Activated CD4-positive, alpha-beta T cell treated with anti-CD3 and anti-CD28 coated beads, Interleukin-2, Interleukin-4, amounts not matched to agents 100 ng/mL and 50 ng/mL, durations not matched to agents 16 hours and 8 hours (primary cell): ENCODE results near the gene GFI1.
"Not testable (repeated sequence)": the region's sequence is repeated elsewhere in the genome, so short reads cannot be mapped to it uniquely, and the experiment has no call there.

ENCODE experiments used
- DNase-seq: peaks from one replicate; pipeline ENCODE4 v3.0.0-alpha.2; 2020; ENCODE audit warnings: low spot score

The GFI1 gene

GRCh38 chr1:92486251-92487077 is at the start of gene GFI1:
Gene GFI1 (minus strand): TSS chr1:92486925. CDS start chr1:92483487, 3,438 bp downstream.
- peak; percentile 75 for DNase-seq

GRCh38 chr1:92532371-92532770 is 45.6 kb upstream of the GFI1 start:
- DNase-seq, result peak; percentile 55

GRCh38 chr1:92531939-92532338 is 45.2 kb upstream of the GFI1 start:
- not testable (repeated sequence) for DNase-seq

GRCh38 chr1:92527670-92528069 is 40.9 kb upstream of the GFI1 start:
- DNase-seq, result no peak

GRCh38 chr1:92524944-92525590 is 38.3 kb upstream of the GFI1 start:
- DNase-seq, result not testable (repeated sequence)

- DNase-seq, result no peak
Measured at GRCh38 chr1:92519043-92519442, 32.3 kb upstream of the GFI1 start.

GRCh38 chr1:92516574-92516973 is 29.8 kb upstream of the GFI1 start:
- no peak for DNase-seq

GRCh38 chr1:92515796-92516201 is 29.1 kb upstream of the GFI1 start:
- DNase-seq, result no peak

- DNase-seq, result no peak
Measured at GRCh38 chr1:92511541-92511940, 24.8 kb upstream of the GFI1 start.

- no peak for DNase-seq
Measured at GRCh38 chr1:92509619-92510018, 22.9 kb upstream of the GFI1 start.

GRCh38 chr1:92505015-92505692 is 18.4 kb upstream of the GFI1 start:
- no peak for DNase-seq

- DNase-seq, result no peak
Measured at GRCh38 chr1:92504291-92505014, 17.7 kb upstream of the GFI1 start.

- DNase-seq, result no peak
Measured at GRCh38 chr1:92503926-92504285, 17.2 kb upstream of the GFI1 start.

- no peak for DNase-seq
Measured at GRCh38 chr1:92503043-92503925, 16.6 kb upstream of the GFI1 start.

GRCh38 chr1:92502247-92502646 is 15.5 kb upstream of the GFI1 start:
- no peak for DNase-seq

- no peak for DNase-seq
Measured at GRCh38 chr1:92500552-92500951, 13.8 kb upstream of the GFI1 start.

GRCh38 chr1:92495392-92496063 is 8.8 kb upstream of the GFI1 start:
- DNase-seq, result no peak

- no peak for DNase-seq
Measured at GRCh38 chr1:92494485-92495141, 7.9 kb upstream of the GFI1 start.

- no peak for DNase-seq
Measured at GRCh38 chr1:92493139-92493538, 6.4 kb upstream of the GFI1 start.

- DNase-seq, result no peak
Measured at GRCh38 chr1:92488832-92489231, 2.1 kb upstream of the GFI1 start.
